Vagina (tissue), 2 donors: ENCODE data around the gene CST9. TPM values are rescaled to one million over a fixed set of nuclear protein-coding genes. Genes with fewer than 3 reads are reported as not detected.

Source experiments
- DNase-seq, 2 donors: peaks; one replicate each; pipeline ENCODE4 v3.0.0-alpha.2; 2017; ENCODE audit errors: extremely low spot score in 2 of 2
- H3K27ac ChIP-seq: fragments of 200-600 bp; sonication (generic); one replicate; pipeline ENCODE4 v1.5.1; 2019
- H3K27me3 ChIP-seq: fragments of 200-600 bp; sonication (generic); one replicate; pipeline ENCODE4 v1.5.1; 2019
- H3K36me3 ChIP-seq, 2 donors: fragments of 200-600 bp; sonication (generic); one replicate each; pipeline ENCODE4 v1.5.1; 2017 to 2019
- H3K4me1 ChIP-seq: fragments of 200-600 bp; sonication (generic); one replicate; pipeline ENCODE4 v1.5.1; 2019
- H3K4me3 ChIP-seq, 2 donors: fragments of 200-600 bp; sonication (generic); 1 replicate in 1 of 2; 2 replicates in 1 of 2; pipeline ENCODE4 v1.5.1; 2016 to 2019
- H3K9me3 ChIP-seq: fragments of 200-600 bp; sonication (generic); one replicate; pipeline ENCODE4 v1.5.1; 2019
- POLR2A ChIP-seq, 2 donors: fragments of 450-650 bp; IDR thresholded peaks; one replicate each; pipeline ENCODE4 v1.6.1; 2017; ENCODE audit warnings: antibody characterized with exemption in 2 of 2, mild to moderate bottlenecking in 2 of 2, moderate library complexity in 2 of 2
- POLR2AphosphoS5 ChIP-seq, 2 donors: sonication (generic); formaldehyde crosslinking; IDR thresholded peaks; one replicate each; pipeline ENCODE4 v1.9.0; 2017; ENCODE audit warnings: antibody characterized with exemption in 2 of 2, mild to moderate bottlenecking in 2 of 2, low read depth in 1 of 2; ENCODE audit not compliant: insufficient read depth in 1 of 2
- intact Hi-C: fragments of 100-400 bp; cut with DNase I; formaldehyde crosslinking; loops from one replicate; pipeline ENCODE4 v1.15.1; 2023
- total RNA-seq: library from RNA; depleted of rRNA; stranded (reverse); fragments of >200 nt; gene quantifications from one replicate; pipeline ENCODE4 v1.2.3, GENCODE V29; 2016
- TF ChIP-seq, protein P1 (sequence below), 3 experiments: fragments of 450-650 bp in 2 of 3; fragments of 200-600 bp in 1 of 3; sonication (generic) in 1 of 3; IDR thresholded peaks; one replicate each; pipeline ENCODE4 v1.5.1; 2017 to 2019; ENCODE audit warnings: antibody characterized with exemption in 3 of 3, mild to moderate bottlenecking in 2 of 3, moderate library complexity in 2 of 3

CST9 gene
- total RNA-seq, 1 donor from 2014 or later, result not detected

DNA sequence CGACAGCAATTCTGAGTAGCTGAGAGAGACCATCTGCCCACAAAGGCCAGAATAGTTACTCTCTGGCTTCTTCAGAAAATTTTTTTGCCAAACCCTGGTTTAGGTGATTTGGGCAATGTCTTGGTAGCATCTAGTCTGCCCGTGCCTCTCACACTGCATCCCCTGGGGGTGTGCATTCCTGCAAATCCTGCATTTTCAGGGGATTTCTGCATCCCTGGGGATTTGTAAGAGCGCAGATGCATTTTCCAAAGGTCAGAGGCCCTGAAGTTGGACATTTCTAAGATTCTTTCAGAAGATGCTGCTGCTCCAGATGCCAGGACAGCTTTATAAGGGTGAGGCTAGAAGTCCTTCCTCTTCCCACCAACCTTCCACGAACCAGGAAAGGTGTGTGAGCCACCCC lies 4.0 kb downstream of the CST9 start:
- DNase-seq, result no peak

DNA sequence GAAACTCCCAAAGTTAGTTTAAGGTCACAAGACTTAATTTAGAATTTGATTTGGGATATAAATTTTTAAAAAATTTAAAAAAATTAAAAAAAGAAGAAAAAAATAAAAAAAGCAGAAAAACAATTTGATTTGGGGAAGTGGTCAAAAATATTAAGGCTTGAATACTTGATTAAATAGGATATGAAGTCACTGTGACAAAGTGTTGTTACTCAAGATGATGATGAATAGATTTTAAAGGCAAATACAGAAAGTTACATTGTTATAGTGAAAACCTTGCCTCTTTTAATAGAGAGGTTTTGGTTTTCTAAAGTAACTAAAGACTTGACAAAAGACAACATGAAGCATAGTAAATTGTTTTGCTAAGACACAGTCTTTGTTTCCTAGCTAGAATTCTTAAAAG lies 7.2 kb downstream of the CST9 start:
- TF ChIP-seq POLR2AphosphoS5 (IDR thresholded peaks at IDR 0.05; ENCODE audit: insufficient read depth in 1 of 2, low read depth in 1 of 2), result no peak
- no peak for TF ChIP-seq POLR2A (IDR thresholded peaks at IDR 0.05)
- TF ChIP-seq, protein P1, sequence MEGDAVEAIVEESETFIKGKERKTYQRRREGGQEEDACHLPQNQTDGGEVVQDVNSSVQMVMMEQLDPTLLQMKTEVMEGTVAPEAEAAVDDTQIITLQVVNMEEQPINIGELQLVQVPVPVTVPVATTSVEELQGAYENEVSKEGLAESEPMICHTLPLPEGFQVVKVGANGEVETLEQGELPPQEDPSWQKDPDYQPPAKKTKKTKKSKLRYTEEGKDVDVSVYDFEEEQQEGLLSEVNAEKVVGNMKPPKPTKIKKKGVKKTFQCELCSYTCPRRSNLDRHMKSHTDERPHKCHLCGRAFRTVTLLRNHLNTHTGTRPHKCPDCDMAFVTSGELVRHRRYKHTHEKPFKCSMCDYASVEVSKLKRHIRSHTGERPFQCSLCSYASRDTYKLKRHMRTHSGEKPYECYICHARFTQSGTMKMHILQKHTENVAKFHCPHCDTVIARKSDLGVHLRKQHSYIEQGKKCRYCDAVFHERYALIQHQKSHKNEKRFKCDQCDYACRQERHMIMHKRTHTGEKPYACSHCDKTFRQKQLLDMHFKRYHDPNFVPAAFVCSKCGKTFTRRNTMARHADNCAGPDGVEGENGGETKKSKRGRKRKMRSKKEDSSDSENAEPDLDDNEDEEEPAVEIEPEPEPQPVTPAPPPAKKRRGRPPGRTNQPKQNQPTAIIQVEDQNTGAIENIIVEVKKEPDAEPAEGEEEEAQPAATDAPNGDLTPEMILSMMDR (IDR thresholded peaks at IDR 0.05), result no peak
- Histone ChIP-seq H3K4me3 (no peak overlapping the region), H3K36me3 (no peaks in the 10 kb centered on the region), H3K9me3 (no peaks in the 10 kb centered on the region), H3K4me1 (no peaks in the 10 kb centered on the region), H3K27me3 (no peaks in the 10 kb centered on the region), H3K27ac (no peak overlapping the region)
- intact Hi-C loops, result no loop called here
- no peak for DNase-seq

More for the DNA sequence above, 4.0 kb downstream of the CST9 start:
- Histone ChIP-seq H3K27me3 (no peaks in the 10 kb centered on the region), H3K4me3 (no peak overlapping the region), H3K36me3 (no peaks in the 10 kb centered on the region), H3K27ac (no peak overlapping the region), H3K9me3 (no peaks in the 10 kb centered on the region), H3K4me1 (no peaks in the 10 kb centered on the region)
- intact Hi-C loops, result no loop called here
- TF ChIP-seq, protein P1 (IDR thresholded peaks at IDR 0.05), result no peak
- TF ChIP-seq POLR2A (IDR thresholded peaks at IDR 0.05) (no peak), POLR2AphosphoS5 (IDR thresholded peaks at IDR 0.05; ENCODE audit: insufficient read depth in 1 of 2, low read depth in 1 of 2) (no peak)

DNA sequence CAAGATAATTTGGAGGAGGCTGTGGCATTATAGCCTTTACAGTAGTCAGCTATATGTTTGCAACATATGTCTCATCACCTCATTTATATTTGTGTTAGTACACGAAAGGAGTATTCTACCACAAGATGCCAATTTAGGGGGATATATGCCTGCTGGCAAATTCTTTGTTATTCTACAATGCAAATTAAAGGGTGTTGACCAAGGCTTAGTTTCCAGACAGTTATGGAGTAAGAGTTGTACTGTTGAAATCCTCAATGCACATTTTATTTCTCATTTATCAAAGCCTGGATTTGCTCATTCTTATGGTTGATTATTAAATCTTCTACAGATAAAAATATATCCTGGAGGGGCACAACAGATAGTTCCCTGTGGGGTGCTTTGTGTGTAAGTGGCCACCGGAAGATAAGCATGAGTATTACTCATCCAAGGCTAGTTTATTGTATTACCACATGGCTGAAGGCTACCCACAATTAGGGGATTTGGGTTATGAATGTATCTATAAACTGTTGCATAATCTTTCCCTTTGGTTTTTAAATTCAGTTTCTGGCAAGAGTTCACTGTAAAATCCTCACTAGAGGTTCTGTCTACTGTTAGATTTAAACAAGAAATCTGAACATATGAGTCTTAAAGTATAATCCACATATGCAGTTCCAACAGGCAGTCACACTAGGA lies 9.0 kb downstream of the CST9 start:
- no peaks in the 10 kb centered on the region for H3K27me3 ChIP-seq
- DNase-seq, result no peak
- no peak for TF ChIP-seq POLR2AphosphoS5 (IDR thresholded peaks at IDR 0.05; ENCODE audit: insufficient read depth in 1 of 2, low read depth in 1 of 2)
- TF ChIP-seq, protein P1 (IDR thresholded peaks at IDR 0.05), result no peak
- TF ChIP-seq POLR2A (IDR thresholded peaks at IDR 0.05), result no peak
- H3K36me3 ChIP-seq, result no peaks in the 10 kb centered on the region
- H3K4me1 ChIP-seq, result no peaks in the 10 kb centered on the region
- intact Hi-C loops, result no loop called here
- no peak overlapping the region for H3K4me3 ChIP-seq
- H3K27ac ChIP-seq, result no peak overlapping the region
- H3K9me3 ChIP-seq, result no peaks in the 10 kb centered on the region

DNA sequence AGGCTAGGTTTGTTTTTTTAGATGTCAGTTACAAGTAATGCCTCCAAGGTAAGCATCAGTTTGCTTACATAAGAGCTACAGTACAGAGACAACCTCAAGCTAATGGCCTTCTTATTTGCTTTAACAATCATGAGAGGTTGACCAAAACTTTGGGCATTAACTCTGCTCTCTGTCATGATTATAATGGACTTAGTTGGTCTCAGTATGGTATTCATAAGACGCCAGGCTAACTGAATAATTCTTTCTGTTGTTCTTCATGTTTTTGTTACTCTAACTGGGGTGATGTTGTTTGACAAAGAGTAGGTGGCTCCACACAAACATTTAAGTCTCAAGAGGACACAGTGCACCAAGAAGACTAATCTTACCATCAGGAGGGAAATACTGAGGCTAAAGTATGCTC lies 9.8 kb downstream of the CST9 start:
- no peak overlapping the region for H3K27ac ChIP-seq
- no peak overlapping the region for H3K4me3 ChIP-seq
- H3K36me3 ChIP-seq, result no peaks in the 10 kb centered on the region
- TF ChIP-seq POLR2A (IDR thresholded peaks at IDR 0.05), result no peak
- TF ChIP-seq POLR2AphosphoS5 (IDR thresholded peaks at IDR 0.05; ENCODE audit: insufficient read depth in 1 of 2, low read depth in 1 of 2), result no peak
- TF ChIP-seq, protein P1 (IDR thresholded peaks at IDR 0.05), result no peak
- intact Hi-C loops, result no loop called here
- H3K9me3 ChIP-seq, result no peaks in the 10 kb centered on the region
- H3K4me1 ChIP-seq, result no peaks in the 10 kb centered on the region
- no peaks in the 10 kb centered on the region for H3K27me3 ChIP-seq
- no peak for DNase-seq
